Neural crest cell (in vitro differentiated cells): ENCODE data around the gene SAP25. TPM values are rescaled to one million over a fixed set of nuclear protein-coding genes. Genes with fewer than 3 reads are reported as not detected.
"Not testable (repeated sequence)": the region's sequence is repeated elsewhere in the genome, so short reads cannot be mapped to it uniquely, and the experiment has no call there.

Source experiments
- DNase-seq: peaks from one replicate; pipeline ENCODE4 v3.0.0; 2021; ENCODE audit warnings: low read depth, mixed read lengths, low spot score
- H3K27ac Mint-ChIP-seq: one replicate; pipeline ENCODE4 v1.8.0; 2021; ENCODE audit warnings: mild to moderate bottlenecking, mixed read lengths; ENCODE audit not compliant: unreplicated experiment
- H3K27me3 Mint-ChIP-seq: 2 replicates; pipeline ENCODE4 v1.8.0; 2021; ENCODE audit warnings: low read depth, mild to moderate bottlenecking, mixed read lengths
- H3K36me3 Mint-ChIP-seq: 2 replicates; pipeline ENCODE4 v1.8.0; 2021; ENCODE audit warnings: low read depth, mild to moderate bottlenecking, mixed read lengths
- H3K4me1 Mint-ChIP-seq: 2 replicates; pipeline ENCODE4 v1.8.0; 2021; ENCODE audit warnings: mixed read lengths
- H3K4me3 Mint-ChIP-seq: one replicate; pipeline ENCODE4 v1.8.0; 2021; ENCODE audit warnings: mild to moderate bottlenecking, mixed read lengths
- H3K9me3 Mint-ChIP-seq: 2 replicates; pipeline ENCODE4 v1.8.0; 2021; ENCODE audit warnings: mixed read lengths
- total RNA-seq: library from RNA; stranded (reverse); gene quantifications from 2 replicates; pipeline ENCODE4 v1.2.1, GENCODE V29; 2021
- TF ChIP-seq, protein P1 (sequence below): fragments of 200-600 bp; sonication (generic); conservative IDR thresholded peaks from 2 replicates; pipeline ENCODE4 v1.5.0; 2021; ENCODE audit warnings: antibody characterized with exemption, mild to moderate bottlenecking

The SAP25 gene
- total RNA-seq, 1 donor from 2014 or later = 3.4 TPM

DNA sequence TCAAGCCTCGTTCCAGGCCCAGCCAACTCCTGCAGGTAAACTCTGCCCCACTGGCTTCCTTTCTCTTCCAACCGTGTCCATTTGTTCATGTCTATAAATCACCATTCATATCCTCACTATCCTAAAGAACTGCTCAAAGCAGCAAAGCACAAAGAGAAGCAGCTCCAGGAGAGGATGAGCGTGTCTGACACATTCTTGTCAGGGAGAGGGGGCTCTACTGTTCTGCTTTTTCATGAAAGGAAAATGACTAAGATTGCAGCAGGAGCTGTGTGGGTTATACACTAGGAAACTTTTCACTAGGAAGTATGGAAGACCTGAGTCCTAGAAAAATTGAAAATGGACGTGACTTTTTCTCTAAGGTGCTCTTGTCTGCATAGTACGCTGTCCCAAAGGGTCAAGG is 18.0 kb downstream of the SAP25 start:
- Mint-ChIP-seq H3K4me1 (peaks cover 4% of the 10 kb centered on the region), H3K4me3 (no peak overlapping the region), H3K27ac (no peak overlapping the region), H3K36me3 (peaks cover 3% of the 10 kb centered on the region), H3K9me3 (no peaks in the 10 kb centered on the region), H3K27me3 (no peaks in the 10 kb centered on the region)
- no peak for DNase-seq
- TF ChIP-seq, protein P1, sequence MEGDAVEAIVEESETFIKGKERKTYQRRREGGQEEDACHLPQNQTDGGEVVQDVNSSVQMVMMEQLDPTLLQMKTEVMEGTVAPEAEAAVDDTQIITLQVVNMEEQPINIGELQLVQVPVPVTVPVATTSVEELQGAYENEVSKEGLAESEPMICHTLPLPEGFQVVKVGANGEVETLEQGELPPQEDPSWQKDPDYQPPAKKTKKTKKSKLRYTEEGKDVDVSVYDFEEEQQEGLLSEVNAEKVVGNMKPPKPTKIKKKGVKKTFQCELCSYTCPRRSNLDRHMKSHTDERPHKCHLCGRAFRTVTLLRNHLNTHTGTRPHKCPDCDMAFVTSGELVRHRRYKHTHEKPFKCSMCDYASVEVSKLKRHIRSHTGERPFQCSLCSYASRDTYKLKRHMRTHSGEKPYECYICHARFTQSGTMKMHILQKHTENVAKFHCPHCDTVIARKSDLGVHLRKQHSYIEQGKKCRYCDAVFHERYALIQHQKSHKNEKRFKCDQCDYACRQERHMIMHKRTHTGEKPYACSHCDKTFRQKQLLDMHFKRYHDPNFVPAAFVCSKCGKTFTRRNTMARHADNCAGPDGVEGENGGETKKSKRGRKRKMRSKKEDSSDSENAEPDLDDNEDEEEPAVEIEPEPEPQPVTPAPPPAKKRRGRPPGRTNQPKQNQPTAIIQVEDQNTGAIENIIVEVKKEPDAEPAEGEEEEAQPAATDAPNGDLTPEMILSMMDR = no peak

DNA sequence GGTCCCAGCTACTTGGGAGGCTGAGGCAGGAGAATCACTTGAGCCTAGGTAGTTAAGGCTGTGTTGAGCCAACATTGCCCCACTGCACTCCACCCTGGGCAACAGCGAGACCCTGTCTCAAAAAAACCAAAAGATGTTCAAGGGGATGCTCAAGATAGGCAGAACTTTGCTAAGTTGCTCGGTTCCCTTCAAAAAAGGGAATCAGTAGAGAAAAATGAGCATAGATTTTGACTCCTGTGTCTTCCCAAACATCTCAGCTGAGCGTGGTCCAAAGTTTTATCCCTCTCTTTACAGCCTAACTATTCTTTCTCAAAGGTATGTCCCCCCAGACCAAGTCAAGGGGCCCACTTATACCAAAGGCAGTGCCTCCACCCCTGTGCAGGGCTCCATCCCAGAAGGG is 20.7 kb downstream of the SAP25 start:
- no peak overlapping the region for H3K27ac Mint-ChIP-seq
- TF ChIP-seq, protein P1 = no peak
- no peak overlapping the region for H3K4me3 Mint-ChIP-seq
- H3K4me1 Mint-ChIP-seq = no peaks in the 10 kb centered on the region
- no peak for DNase-seq
- peaks cover 5% of the 10 kb centered on the region for H3K36me3 Mint-ChIP-seq
- no peaks in the 10 kb centered on the region for H3K27me3 Mint-ChIP-seq
- no peaks in the 10 kb centered on the region for H3K9me3 Mint-ChIP-seq

DNA sequence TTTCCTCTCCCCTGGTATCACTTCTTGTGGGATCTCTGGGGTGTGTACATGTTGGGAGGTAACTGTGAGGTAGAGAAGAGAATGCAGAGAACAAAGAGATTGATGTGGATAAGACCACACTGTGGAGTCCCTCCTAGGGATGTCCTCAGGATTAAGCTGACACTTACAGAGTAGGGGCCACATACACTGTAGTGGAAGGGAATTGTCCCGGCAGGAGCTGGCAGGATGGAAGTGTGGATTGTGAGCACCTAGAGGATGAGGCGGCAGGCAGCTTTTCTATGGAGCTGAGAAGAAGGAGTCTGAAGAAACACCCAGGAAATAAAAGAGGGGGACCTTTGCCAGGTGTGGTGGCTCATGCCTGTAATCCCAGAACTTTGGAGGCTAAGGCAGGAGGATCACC is 21.2 kb downstream of the SAP25 start:
- H3K27me3 Mint-ChIP-seq = no peaks in the 10 kb centered on the region
- peaks cover under 1% of the 10 kb centered on the region for H3K4me1 Mint-ChIP-seq
- DNase-seq = no peak
- no peak overlapping the region for H3K27ac Mint-ChIP-seq
- TF ChIP-seq, protein P1 = no peak
- H3K36me3 Mint-ChIP-seq = peaks cover 5% of the 10 kb centered on the region
- H3K4me3 Mint-ChIP-seq = no peak overlapping the region
- no peaks in the 10 kb centered on the region for H3K9me3 Mint-ChIP-seq

DNA sequence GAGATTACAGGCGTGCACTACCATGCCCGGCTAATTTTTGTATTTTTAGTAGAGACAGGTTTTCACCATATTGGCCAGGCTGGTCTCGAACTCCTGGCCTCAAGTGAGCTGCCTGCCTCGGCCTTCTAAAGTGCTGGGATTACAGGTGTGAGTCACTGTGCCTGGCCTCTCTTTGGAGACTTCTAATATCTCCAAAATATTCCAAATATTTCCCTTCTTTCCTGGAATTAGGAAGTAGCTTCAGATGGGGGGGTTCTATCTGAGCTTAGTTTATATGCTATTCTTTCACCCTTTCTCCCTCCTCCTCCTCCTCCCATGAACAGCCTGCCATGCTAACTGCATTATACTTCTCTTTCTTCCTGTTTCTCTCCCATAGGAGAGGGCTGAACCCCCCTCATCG is 25.3 kb downstream of the SAP25 start:
- not testable (repeated sequence) for H3K27ac Mint-ChIP-seq, H3K27me3 Mint-ChIP-seq, H3K9me3 Mint-ChIP-seq, H3K36me3 Mint-ChIP-seq, H3K4me3 Mint-ChIP-seq, DNase-seq
- peaks cover 28% of the 10 kb centered on the region for H3K4me1 Mint-ChIP-seq

DNA sequence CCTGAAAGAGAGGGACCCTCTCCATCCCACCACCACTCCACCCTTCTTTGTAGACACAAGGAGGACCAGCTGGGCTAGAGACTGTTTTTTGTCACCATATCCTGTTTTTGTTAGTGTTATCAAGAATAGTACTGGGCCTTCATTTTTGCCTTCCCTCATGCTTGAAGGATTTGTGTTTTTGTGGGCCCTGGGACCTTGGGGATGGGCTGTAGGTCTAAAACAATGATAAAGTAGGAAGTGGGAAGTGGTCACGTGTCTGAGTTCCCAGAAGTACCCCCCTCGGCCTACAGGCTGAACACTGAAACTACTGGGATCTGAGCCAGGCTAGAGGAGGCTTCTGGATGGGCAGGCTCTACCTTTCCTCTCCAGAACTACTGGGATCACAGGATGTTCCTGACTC is 25.8 kb downstream of the SAP25 start:
- H3K27ac Mint-ChIP-seq = no peak overlapping the region
- no peak for DNase-seq
- H3K36me3 Mint-ChIP-seq = peaks cover 5% of the 10 kb centered on the region
- no peaks in the 10 kb centered on the region for H3K9me3 Mint-ChIP-seq
- no peaks in the 10 kb centered on the region for H3K27me3 Mint-ChIP-seq
- H3K4me1 Mint-ChIP-seq = peaks cover 28% of the 10 kb centered on the region
- H3K4me3 Mint-ChIP-seq = no peak overlapping the region
- TF ChIP-seq, protein P1 = no peak

DNA sequence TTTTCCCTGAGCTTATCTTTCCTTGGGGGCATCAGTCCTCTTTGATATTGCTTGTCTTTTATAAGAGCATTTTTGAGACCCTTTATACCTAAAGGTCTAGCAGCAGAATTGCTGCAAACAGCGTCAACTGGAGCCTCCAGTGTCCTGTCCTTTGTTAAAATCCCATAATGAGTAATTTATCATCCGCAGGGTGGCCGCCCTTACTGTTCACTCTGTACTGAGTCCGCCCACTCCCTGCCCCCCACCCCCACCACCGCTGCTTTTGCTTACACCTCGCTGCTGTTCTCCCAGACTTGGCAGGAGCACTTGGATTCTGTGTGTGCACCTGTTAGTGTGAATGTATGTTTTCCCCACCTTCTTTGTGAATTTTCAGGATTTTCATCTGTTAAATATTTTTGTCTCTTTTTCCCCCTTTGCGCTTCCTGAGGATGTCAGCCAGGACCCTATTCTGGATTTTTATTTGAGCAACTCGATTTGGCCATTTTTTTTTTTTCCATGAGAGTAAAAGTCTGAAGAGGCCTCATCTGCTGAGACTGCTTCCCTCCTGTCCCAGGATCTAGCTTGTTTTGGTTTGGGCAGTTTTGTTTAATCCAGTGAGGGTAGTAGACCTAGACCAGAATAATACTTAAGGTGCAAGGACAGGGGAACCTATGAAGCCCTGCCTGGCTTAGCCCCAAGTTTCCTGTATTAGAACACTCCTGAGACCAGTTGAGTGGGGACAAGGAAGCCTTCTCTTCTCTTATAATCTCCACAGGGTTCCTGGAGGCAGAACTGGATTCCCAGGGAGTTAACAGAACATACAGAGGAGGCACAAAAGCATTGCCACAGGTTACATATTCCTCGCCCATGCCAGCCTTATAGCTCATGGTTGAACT is 26.5 kb downstream of the SAP25 start:
- H3K4me3 Mint-ChIP-seq = no peak overlapping the region
- peaks cover 31% of the 10 kb centered on the region for H3K4me1 Mint-ChIP-seq
- no peak overlapping the region for H3K27ac Mint-ChIP-seq
- TF ChIP-seq, protein P1 = no peak
- peaks cover 2% of the 10 kb centered on the region for H3K36me3 Mint-ChIP-seq
- no peaks in the 10 kb centered on the region for H3K27me3 Mint-ChIP-seq
- H3K9me3 Mint-ChIP-seq = no peaks in the 10 kb centered on the region
- DNase-seq = no peak
